ENCODE measurements around the gene NFATC1.

GRCh38 chr18:79396431-79397246, 909 bp downstream of the NFATC1 start:
- TF ChIP-seq CTCF (IDR thresholded peaks at IDR 0.05) (no peak), POLR2A (IDR thresholded peaks at IDR 0.05) (no peak), EP300 (IDR thresholded peaks at IDR 0.05; ENCODE audit: low read depth) (no peak), POLR2AphosphoS5 (IDR thresholded peaks at IDR 0.05) (no peak)

Measured in transverse colon (tissue), 4 donors.